Activated CD4-positive, CD25-positive, alpha-beta regulatory T cell (primary cell): ENCODE measurements around the gene NDC1.
"Not testable (repeated sequence)": the region's sequence is repeated elsewhere in the genome, so short reads cannot be mapped to it uniquely, and the experiment has no call there.

ENCODE experiments used
- DNase-seq, 4 experiments: peaks; one replicate each; lab custom pipeline; 2025; lab: John Stamatoyannopoulos, UW

Gene NDC1

GRCh38 chr1:53825306-53825705 lies 12.8 kb downstream of the NDC1 start:
- no peak for DNase-seq

GRCh38 chr1:53822931-53823330 lies 15.2 kb downstream of the NDC1 start:
- DNase-seq, result no peak

GRCh38 chr1:53821380-53821779 lies 16.7 kb downstream of the NDC1 start:
- DNase-seq, result no peak

GRCh38 chr1:53819387-53819786 lies 18.7 kb downstream of the NDC1 start:
- no peak for DNase-seq

- DNase-seq, result not testable (repeated sequence)
These were observed 21.5 kb downstream of the NDC1 start for GRCh38 chr1:53816584-53816983.

- not testable (repeated sequence) for DNase-seq
These were observed 22.6 kb downstream of the NDC1 start for GRCh38 chr1:53815484-53815883.

GRCh38 chr1:53811414-53811851 lies 26.7 kb downstream of the NDC1 start:
- no peak for DNase-seq

GRCh38 chr1:53810497-53810896 lies 27.6 kb downstream of the NDC1 start:
- DNase-seq, result no peak

GRCh38 chr1:53810007-53810406 lies 28.1 kb downstream of the NDC1 start:
- no peak for DNase-seq

- no peak for DNase-seq
These were observed 30.2 kb downstream of the NDC1 start for GRCh38 chr1:53807916-53808315.

- no peak for DNase-seq
These were observed 33.1 kb downstream of the NDC1 start for GRCh38 chr1:53804791-53805505.

- no peak for DNase-seq
These were observed 33.9 kb downstream of the NDC1 start for GRCh38 chr1:53804181-53804580.

GRCh38 chr1:53800621-53801020 lies 37.5 kb downstream of the NDC1 start:
- no peak for DNase-seq

- DNase-seq, result no peak
These were observed 39.0 kb downstream of the NDC1 start for GRCh38 chr1:53799141-53799540.

GRCh38 chr1:53792806-53793205 lies 45.3 kb downstream of the NDC1 start:
- DNase-seq, result no peak

- DNase-seq, result no peak
These were observed 50.4 kb downstream of the NDC1 start for GRCh38 chr1:53787655-53788054.

GRCh38 chr1:53783056-53783455 lies 55.0 kb downstream of the NDC1 start:
- no peak for DNase-seq

- DNase-seq, result no peak
These were observed 56.4 kb downstream of the NDC1 start for GRCh38 chr1:53781654-53782053.

GRCh38 chr1:53777272-53777671 lies 60.8 kb downstream of the NDC1 start:
- no peak for DNase-seq

GRCh38 chr1:53771648-53772047 lies 66.4 kb downstream of the NDC1 start:
- no peak for DNase-seq

GRCh38 chr1:53769780-53770179 lies 68.3 kb downstream of the NDC1 start:
- no peak for DNase-seq

GRCh38 chr1:53769184-53769583 lies 68.9 kb downstream of the NDC1 start:
- no peak for DNase-seq

- DNase-seq, result no peak
These were observed 71.2 kb downstream of the NDC1 start for GRCh38 chr1:53766831-53767405.

- no peak for DNase-seq
These were observed 71.8 kb downstream of the NDC1 start for GRCh38 chr1:53766194-53766742.
